Inferior parietal cortex (tissue), 1 donor: ENCODE data around the gene CYB5D1.
"Not testable (repeated sequence)": the region's sequence is repeated elsewhere in the genome, so short reads cannot be mapped to it uniquely, and the experiment has no call there.

Source experiments
- DNase-seq: peaks from one replicate; pipeline ENCODE4 v3.0.0-alpha.2; 2016; ENCODE audit errors: extremely low spot score

The CYB5D1 gene, protein sequence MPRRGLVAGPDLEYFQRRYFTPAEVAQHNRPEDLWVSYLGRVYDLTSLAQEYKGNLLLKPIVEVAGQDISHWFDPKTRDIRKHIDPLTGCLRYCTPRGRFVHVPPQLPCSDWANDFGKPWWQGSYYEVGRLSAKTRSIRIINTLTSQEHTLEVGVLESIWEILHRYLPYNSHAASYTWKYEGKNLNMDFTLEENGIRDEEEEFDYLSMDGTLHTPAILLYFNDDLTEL

DNA sequence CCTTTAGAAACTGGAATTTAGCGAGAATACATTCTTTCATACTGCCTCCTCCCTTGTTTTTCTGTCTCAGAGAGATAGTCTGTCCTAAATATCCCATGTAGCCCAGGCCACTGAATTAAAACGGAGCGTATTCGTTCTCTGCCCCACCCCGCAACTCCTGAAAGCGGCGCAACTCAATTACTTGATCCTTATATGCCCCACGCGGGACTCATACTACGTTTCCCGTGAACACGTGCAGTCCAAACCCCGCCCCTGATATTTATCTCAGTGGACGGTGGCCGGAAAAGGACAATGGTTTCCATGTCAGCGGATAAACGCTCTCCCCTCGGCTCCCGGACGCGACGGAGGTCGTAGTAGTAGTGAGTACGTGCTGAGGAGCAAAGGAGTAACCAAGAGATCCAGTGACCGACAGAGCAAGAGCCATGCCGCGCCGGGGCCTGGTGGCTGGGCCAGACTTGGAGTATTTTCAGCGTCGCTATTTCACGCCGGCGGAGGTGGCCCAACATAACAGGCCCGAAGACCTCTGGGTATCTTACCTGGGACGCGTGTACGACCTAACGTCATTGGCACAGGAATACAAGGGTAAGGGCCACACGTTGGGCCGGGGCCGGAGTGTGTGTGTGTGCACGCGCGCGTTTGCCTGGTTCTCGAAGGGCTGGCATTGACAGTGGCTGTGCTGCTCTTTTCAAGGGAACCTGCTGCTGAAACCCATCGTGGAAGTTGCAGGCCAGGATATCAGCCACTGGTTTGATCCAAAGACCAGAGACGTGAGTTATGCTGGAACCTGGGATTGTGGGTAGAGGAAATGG is at the start of gene CYB5D1:
TSS of gene CYB5D1 (plus strand) at position 291 of the 809 bp plus-strand sequence. CDS start at position 423, 132 bp downstream.
- DNase-seq: peak; percentile 97

DNA sequence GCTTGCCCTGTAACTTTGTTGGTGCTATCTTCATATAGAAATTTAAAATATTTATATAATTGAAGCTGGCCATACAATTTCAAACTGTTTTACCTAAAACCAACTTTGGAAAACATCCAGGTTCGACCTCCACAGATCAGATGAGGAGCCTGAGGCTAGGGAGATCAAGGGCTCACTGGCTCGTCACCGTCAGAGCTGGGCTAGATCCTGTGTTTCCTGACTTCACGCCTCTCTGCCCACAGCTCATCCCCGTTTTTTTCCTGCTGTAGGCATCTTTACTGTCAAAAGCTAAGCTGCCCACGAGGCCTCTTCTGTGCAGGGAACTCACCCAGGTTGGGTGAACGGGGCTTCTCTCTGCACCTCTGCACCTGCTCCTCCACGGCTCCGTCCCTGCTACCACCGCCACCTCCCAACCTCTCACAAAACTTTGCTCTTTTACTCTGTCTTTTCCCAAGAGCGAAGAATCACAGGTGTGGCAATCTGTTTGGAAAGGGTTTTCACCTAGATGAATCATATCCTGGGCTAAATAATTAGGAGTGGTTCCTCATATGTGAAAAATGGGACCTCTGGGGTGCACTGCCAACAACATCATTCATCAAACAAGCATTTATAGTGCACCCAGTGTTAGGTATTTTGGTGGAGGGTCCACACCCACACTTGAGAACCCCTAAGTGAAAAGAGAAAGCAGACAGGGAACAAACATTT is 48.6 kb upstream of the CYB5D1 start:
- no peak for DNase-seq

DNA sequence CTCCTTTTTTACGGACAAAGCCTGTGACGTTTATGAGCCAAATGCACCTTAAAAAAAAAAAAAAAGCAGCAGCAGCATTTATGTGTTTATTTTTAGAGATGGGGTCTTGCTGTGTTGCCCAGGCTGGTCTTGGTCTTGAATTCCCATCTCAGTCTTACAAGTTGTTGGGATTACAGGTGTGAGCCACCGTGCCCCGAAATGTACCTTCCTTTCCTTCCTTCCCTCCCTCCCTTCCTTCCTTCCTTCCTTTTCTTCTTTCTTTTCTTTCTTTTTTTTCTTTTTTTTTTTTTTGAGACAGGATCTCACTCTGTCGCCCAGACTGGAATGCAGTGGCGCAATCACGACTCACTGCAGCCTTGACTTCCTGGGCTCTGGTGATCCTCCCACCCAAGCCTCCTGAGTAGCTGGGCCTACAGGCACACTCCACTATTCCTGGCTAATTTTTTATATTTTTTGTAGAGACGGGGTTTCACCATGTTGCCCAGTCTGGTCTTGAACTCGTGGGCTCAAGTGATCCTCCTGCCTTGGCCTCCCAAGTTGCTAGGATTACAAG is 47.9 kb upstream of the CYB5D1 start:
- not testable (repeated sequence) for DNase-seq

DNA sequence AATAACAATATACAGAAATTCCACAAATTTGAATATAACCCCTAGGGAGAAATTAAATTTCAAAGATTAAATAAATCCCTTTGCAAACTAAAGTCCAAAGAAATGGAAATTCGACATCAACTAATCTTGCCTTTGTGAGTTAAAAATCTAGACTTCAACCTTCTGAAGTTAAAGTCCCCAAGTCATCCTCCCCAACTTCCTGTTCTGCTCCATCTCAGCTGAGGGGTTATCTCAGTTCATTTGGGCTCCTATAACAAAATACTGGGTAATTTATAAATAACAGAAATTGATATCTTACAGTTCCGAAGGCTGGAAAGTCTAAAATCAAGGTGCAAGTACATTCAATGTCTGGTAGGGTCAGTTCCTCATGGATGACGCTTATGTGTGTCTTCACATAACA is 46.6 kb upstream of the CYB5D1 start:
- no peak for DNase-seq

DNA sequence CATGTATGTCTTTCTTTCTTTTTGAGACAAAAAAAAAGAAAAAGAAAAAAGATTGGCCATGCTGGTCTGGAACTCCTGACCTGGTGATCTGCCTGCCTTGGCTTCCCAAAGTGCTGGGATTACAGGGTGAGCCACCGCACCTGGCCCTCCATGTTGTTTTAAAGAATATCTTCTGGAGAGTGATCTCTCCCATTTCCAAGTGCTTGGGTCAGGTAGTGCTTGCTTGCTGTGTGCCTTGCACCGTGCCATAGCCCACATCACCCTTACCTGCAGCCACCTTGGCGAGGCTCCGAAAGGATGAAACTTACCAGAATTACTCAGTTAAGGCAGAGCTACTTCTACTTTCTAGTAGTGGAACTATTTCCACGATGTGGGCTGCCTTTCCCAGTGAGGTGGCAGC is 42.8 kb upstream of the CYB5D1 start:
- DNase-seq: no peak

DNA sequence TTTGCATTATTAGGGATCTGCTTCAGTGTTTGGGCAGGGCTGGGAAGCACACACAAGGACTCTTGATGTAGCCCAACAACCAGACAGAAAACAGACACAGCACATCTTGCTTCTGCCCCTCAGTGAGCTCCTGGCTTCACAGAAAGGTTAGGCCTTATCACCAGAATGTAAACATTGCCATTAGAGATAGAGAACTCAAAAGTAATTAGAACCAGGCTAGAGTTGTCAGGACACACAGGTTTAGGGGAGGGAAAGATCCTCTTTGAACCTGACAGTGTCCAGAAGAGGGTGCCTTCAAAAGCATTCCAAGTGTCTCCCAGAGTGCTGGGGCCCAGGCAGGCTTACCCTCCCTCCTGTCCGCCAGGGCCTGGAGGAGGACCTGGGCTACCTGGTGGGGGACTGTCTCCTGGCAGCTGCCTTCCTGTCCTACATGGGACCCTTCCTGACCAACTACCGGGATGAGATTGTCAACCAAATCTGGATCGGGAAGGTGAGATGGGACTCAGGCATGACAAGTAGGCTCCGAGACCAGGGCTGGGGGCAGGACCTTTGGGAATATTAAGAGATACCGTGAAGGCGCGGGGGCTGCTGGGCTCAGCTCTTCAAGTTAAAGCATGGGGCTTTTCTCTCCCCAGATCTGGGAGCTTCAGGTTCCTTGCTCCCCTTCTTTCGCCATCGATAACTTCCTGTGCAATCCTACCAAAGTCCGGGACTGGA is 40.7 kb upstream of the CYB5D1 start:
- no peak for DNase-seq

DNA sequence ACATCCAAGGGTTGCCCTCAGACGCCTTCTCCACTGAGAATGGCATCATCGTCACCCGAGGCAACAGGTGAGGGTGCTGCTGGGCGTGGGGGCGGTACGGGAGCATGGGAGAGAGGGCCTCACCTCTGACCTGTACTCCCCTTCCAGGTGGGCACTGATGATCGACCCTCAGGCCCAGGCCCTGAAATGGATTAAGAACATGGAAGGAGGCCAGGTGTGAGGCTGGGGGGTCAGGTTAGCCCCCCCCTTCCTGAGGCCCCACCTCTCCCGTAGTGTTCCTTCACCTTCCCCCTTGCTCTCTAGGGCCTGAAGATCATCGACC is 40.2 kb upstream of the CYB5D1 start:
- DNase-seq: no peak

DNA sequence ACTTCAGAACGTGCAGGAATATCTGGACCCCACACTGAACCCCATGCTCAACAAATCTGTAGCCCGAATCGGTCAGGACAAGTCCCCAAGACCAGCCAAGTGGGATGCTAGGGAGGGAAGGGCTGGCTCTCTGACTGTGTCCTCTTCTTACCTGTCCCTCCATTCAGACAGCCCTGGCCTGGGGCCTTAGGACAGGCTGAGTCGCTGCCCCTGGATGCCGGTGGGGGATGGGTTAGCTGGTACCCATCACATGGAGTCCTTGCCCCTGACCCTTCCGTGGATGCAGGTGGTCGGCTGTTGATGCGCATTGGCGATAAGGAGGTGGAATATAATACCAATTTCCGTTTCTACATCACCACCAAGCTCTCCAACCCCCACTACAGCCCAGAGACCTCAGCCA is 39.8 kb upstream of the CYB5D1 start:
- DNase-seq: no peak

DNA sequence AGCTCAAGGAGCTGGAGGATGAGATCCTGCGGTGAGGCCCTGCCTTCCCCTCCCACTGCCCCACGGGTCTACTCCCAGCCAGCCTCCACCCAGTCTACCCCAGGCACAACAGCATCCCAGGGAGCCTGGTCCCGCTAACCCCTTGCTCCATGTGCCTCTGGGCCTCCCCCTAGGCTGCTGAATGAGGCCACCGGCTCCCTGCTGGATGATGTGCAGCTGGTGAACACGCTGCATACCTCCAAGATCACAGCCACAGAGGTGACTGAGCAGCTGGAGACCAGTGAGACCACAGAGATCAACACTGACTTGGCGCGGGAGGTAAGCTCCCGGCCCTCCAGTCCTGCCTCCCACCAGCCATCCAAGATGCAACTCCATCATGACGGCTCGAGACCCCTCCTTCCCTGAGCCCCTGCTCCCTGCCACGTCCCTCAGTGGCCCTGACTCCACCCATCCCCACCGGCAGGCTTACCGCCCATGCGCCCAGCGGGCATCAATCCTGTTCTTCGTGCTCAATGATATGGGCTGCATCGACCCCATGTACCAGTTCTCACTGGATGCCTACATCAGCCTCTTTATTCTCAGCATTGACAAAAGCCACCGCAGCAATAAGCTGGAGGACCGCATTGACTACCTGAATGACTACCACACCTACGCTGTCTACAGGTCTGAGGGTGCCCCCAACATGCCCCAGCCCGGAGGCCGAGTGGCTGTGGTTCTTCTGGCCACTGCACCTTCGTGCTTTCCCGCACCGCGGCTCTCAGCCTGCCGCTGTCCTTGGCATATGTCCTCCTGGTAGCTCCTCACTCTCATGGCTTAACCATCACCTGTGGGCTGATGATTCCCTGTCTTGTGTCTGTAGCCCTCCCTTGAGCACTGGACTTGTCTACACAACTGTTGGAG is 38.8 kb upstream of the CYB5D1 start:
- DNase-seq: no peak

DNA sequence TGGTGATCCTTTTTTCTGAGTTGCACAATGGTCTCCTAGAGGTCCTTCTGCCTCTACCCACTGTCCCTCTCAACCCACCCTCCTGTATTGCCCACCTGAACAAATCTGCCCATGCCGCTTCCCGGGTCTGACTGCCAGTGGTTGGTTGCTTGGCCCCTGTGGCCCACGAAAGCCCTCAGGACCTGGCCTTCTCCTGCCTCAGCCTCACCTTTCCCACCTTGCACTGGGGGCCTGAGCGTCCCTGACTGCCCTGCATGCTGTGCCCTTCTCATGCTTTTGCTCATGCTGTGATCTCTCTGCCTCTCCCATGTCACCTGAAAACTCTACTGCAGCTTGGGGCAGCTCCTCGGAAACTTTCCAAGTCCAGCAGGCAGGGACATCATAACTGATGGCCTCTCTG is 37.6 kb upstream of the CYB5D1 start:
- no peak for DNase-seq

DNA sequence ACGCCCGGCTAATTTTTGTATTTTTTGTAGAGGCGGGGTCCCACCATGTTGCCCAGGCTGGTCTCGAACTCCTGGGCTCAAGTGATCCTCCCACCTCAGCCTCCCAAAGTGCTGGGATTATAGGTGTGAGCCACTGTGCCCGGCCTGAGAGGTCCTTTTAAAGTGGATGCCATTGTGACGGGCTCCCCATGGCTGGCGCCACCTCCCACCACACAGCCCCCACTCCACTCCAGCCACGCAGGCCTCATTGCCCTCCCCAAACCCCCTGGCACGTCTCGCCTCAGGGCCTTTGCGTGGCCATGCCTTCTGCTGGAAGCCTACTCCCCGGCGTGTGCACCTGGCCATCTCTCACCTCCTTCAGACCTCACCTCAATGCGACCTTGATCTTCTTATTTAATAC is 35.7 kb upstream of the CYB5D1 start:
- DNase-seq: no peak

DNA sequence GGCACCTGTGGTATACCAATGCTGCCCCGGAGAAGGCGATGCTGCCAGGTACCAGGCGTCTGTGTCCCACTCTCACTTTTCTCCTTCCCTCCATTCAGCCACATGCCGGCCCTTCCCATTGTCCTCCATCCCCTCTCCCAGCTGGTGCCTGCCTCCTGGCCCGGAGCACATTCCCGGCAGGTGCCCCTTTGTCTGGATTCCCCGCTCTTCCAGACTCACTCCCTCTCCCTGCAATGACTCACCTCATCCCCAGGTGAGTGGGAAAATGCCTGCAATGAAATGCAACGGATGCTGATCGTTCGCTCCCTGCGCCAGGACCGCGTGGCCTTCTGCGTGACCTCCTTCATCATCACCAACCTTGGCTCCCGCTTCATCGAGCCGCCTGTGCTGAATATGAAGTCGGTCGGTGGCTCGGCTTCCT is 34.2 kb upstream of the CYB5D1 start:
- no peak for DNase-seq

DNA sequence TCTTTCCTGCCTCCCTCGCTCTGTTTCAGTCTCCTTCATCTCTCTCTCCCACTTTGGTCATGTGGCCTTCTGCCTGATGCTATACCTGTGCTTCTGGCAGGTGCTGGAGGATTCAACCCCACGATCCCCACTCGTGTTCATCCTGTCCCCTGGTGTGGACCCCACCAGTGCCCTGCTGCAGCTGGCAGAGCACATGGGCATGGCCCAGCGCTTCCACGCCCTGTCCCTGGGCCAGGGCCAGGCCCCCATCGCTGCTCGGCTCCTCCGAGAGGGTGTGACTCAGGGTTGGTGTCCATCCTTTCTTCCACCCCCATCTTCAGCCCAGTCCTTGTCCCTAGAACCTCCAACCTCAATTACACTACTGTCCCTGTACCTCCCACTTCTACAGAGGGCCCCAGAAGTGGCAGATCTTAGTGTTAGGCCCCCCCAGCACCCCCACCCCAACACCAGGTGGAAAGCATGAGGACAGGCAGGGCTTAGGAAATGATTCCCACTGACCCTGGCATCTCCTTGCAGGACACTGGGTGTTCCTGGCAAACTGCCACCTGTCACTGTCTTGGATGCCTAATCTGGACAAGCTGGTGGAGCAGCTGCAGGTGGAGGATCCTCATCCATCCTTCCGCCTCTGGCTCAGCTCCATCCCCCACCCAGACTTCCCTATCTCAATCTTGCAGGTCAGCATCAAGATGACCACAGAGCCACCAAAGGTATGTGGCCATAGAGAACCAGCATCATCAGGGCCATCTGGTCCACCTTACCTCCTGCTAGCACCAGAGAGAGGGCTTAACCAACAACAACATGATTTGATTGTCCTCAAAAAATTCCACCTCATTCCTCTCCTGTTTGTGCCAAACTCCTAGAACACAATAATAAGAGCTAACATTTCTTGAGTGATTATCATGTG is 33.5 kb upstream of the CYB5D1 start:
- no peak for DNase-seq

DNA sequence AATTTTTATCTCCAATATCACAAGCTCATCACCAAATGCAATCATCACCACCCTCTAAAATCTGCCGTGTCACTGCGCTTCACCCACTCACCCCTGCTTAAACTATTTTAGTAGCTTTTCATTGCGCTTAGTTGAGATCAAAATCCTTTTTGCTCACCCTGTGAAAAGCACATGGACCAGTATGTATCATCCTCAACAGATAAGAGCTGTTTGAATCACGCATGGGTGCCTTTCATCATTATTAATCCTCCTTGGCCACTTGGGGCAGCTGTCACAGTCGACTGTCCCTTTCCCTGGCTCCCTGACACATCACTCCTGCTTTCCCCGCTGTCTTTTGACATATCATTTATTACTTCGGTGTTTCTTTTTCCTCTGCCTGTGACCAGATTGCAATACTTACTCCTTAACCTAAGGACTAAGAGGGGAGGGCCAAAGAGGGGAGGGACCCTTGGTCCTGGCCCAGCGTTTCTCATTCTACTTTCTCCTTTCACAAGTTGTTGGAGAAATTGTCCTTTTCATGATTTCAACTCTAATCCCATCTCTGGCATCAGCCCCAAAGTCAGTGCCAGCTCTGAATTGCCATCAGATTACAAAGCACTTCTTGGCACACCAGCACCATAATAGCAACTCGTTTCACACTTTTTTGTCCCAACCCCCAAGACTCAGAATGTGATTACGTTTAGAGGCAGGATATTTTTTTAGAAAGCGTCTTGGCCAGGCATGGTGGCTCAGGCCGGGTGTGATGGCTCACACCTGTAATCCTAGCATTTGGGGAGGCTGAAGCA is 32.4 kb upstream of the CYB5D1 start:
- DNase-seq: peak; percentile 13

DNA sequence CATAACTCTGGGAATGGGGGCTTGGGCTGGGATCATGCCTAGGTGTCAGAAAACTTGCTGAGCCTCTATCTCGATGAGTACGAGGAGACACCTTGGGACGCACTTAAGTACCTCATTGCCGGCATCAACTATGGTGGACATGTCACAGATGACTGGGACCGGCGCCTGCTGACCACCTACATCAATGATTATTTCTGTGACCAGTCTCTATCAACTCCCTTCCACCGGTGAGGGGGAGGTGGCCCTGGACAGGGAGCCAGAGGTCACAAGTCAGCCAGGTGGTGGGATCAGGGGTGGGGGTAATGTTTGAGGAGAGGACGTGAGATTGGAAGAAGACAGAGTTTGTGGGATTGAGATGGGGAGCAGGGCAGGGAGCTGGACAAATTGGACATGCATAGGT is 27.2 kb upstream of the CYB5D1 start:
- no peak for DNase-seq

DNA sequence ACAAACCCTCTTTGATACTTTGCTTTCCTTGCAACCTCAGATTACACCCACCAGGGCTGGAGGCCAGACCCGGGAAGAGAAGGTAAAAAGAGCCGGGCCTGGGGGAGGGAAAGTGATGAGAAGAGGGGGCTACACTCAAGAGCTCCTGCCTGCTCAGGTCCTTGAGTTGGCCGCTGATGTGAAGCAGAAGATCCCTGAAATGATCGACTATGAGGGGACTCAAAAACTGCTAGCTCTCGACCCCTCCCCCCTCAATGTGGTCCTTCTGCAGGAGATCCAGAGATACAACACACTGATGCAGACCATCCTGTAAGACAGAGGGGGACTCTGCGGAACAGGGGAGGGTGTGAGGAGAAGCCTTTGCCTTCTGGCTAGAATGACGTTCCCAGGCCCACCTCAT is 26.6 kb upstream of the CYB5D1 start:
- DNase-seq: no peak

DNA sequence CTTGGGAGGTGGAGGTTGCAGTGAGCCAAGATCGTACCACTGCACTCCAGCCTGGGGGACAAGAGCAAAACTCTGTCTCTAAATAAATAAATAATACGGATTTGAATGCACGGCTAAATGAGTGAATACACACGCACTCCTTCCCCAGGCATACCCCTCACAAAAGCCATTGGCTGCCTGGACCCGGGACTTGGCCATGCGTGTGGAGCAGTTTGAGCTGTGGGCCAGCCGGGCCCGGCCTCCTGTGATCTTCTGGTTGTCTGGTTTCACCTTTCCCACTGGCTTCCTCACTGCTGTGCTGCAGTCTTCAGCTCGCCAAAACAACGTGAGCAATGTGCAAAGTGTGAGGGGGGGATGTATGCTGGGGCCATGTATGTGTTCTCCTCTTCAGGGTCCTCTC is 25.4 kb upstream of the CYB5D1 start:
- DNase-seq: no peak

DNA sequence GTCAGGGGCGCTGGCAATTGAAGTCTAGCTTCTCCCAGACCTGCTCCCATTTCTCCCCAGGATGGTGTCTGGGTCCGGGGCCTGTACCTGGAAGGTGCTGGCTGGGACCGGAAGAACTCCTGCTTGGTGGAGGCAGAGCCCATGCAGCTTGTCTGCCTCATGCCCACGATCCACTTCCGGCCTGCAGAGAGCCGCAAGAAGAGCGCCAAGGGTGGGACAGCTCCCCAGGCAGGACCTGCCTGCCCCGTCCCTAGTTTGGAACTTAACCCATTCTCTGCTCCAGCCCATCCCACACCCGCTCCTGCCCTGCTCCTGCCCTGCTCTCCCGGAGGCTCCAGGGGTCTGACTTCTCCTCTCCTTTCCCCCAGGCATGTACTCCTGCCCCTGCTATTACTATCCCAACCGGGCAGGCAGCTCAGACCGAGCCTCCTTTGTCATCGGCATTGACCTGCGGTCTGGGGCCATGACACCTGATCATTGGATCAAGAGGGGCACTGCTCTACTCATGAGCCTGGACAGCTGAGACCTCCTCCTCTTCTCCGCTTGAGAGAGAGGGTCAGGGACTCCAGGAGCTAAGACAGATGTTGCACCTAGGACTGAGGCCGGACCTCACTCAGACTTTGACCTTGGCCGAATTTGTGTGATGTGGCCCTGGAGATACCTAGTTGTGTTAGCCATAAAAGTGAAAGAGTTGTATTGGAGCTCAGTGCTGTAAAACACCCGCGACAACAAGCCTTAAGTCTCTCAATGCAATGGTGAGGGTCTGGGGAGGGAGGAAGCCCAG is 24.6 kb upstream of the CYB5D1 start:
- DNase-seq: no peak
